ENCODE results near the gene DOCK10.

DNA sequence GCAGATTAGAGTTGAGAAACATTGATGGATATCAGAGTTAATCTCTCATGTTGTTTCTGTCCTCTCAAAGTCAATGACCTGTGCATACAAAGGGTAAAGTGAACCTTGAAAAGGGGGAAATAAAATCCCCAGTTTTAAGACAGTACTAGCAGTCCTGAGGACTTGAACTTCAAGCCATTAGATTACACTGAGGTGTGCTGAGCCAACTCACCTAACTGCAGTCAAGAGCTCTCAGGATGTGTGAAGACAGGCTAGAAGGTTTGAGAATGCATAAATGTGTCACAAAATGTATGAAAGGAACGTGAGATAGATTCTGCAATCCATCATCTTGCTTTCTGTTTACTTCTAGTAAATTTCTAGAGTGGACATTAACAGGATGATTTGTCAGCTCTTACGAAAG is 35.5 kb downstream of the DOCK10 start:
- TF ChIP-seq, protein P1, sequence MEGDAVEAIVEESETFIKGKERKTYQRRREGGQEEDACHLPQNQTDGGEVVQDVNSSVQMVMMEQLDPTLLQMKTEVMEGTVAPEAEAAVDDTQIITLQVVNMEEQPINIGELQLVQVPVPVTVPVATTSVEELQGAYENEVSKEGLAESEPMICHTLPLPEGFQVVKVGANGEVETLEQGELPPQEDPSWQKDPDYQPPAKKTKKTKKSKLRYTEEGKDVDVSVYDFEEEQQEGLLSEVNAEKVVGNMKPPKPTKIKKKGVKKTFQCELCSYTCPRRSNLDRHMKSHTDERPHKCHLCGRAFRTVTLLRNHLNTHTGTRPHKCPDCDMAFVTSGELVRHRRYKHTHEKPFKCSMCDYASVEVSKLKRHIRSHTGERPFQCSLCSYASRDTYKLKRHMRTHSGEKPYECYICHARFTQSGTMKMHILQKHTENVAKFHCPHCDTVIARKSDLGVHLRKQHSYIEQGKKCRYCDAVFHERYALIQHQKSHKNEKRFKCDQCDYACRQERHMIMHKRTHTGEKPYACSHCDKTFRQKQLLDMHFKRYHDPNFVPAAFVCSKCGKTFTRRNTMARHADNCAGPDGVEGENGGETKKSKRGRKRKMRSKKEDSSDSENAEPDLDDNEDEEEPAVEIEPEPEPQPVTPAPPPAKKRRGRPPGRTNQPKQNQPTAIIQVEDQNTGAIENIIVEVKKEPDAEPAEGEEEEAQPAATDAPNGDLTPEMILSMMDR (IDR thresholded peaks at IDR 0.05): no peak
- TF ChIP-seq POLR2A (IDR thresholded peaks at IDR 0.05) (no peak), EP300 (IDR thresholded peaks at IDR 0.05) (no peak)
